Bronchial epithelial cell (primary cell): ENCODE measurements around the gene ADGRG3. TPM values are rescaled to one million over a fixed set of nuclear protein-coding genes. Genes with fewer than 3 reads are reported as not detected.
A peak's percentile ranks its signal among the peaks of the same experiment; 100 is the strongest.

Experiments used
- DNase-seq: peaks from one replicate; pipeline ENCODE4 v3.0.0-alpha.2; 2010; ENCODE audit warnings: low read depth
- FAIRE-seq: peaks from 2 replicates; lab custom pipeline; 2011; peaks lifted over from hg19 to GRCh38; lab: Jason Lieb, UNC
- H3K27me3 ChIP-seq: 2 replicates; pipeline ENCODE4 v1.5.1; 2011; ENCODE audit warnings: low read length; ENCODE audit not compliant: control insufficient read depth, insufficient read depth
- H3K36me3 ChIP-seq: 2 replicates; pipeline ENCODE4 v1.5.1; 2011; ENCODE audit warnings: low read length; ENCODE audit not compliant: control insufficient read depth, insufficient read depth
- H3K4me3 ChIP-seq: 2 replicates; pipeline ENCODE4 v1.5.1; 2011; ENCODE audit warnings: mild to moderate bottlenecking, low read depth, low read length, control low read depth
- total RNA-seq: library from RNA; depleted of rRNA; stranded (reverse); fragments of >200 nt; gene quantifications from 2 replicates; pipeline ENCODE4 v1.2.1, GENCODE V29; 2014
- TF ChIP-seq, protein P1 (sequence below): IDR thresholded peaks from 2 replicates; pipeline ENCODE4 v1.5.1; 2011; ENCODE audit warnings: mild to moderate bottlenecking, moderate library complexity, low read length, control low read depth, inconsistent platforms; ENCODE audit not compliant: insufficient read depth, severe bottlenecking

The ADGRG3 gene
- total RNA-seq, 1 donor from 2014 or later, result not detected

DNA sequence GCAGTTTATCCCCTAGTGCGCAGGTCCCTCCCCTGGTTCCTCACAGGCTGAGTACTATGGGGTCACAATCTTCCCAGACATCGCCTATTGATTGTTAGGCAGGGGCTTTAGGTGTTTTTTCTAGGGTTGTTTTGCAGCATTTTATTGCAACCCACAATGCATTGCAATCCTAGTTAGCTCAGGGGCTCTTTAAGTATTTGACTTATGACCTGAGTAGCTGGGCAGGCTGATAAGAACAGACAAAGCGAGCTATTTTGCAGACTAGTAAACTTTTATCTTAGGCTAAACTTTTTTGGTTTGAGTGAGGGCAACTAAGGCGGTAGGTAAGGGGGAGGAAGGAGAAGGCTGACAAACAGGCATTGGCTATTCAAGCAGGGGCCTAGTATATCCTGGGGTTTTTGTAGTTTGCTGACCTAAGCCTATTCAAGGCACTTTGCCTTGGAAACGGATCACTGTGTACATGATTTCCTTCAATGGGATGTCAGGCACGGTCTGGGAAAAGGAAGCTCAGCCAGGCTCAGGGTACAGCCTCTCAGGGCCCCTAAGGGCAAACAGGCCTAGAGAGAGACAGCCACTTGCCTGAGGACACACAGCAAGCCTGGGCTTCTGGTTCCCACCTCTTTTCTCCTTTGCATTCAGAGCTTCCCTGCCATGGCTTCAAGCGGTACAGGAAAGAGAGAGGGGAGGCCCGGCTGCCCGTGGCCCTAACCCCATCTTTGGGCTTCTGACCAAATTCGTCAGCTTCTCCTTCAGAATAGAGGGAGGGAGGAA, 32.9 kb downstream of the ADGRG3 start:
- DNase-seq (no peak), FAIRE-seq (no peak)
- Histone ChIP-seq H3K4me3 (no peak overlapping the region), H3K36me3 (no peaks in the 10 kb centered on the region), H3K27me3 (peaks cover 5% of the 10 kb centered on the region)
- TF ChIP-seq, protein P1, sequence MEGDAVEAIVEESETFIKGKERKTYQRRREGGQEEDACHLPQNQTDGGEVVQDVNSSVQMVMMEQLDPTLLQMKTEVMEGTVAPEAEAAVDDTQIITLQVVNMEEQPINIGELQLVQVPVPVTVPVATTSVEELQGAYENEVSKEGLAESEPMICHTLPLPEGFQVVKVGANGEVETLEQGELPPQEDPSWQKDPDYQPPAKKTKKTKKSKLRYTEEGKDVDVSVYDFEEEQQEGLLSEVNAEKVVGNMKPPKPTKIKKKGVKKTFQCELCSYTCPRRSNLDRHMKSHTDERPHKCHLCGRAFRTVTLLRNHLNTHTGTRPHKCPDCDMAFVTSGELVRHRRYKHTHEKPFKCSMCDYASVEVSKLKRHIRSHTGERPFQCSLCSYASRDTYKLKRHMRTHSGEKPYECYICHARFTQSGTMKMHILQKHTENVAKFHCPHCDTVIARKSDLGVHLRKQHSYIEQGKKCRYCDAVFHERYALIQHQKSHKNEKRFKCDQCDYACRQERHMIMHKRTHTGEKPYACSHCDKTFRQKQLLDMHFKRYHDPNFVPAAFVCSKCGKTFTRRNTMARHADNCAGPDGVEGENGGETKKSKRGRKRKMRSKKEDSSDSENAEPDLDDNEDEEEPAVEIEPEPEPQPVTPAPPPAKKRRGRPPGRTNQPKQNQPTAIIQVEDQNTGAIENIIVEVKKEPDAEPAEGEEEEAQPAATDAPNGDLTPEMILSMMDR, result no peak

DNA sequence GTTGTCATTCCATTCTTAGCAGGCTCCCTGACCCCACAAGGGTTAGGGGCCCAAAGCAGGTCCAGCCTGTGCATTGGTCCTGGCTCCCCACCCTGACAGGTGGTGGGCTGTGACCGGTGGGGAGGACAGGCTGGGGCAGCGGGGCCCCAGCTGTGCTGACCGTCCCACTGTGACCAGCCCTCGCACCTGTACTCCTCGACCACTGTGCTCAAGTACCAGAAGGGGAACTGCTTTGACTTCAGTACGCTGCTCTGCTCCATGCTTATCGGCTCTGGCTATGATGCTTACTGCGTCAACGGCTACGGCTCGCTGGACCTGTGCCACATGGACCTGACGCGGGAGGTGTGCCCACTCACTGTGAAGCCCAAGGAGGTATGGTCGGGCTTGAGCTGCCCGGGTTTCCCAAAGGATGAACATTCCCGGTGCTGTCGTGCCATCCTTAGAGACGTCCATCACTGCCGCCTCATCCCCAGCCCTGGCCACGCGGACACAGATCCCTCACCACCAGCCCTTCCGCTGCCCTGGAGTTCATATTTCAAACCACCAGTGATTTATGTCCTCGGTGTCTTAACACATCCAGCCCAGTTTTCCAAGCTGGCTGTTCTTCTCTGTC, 33.8 kb downstream of the ADGRG3 start:
- H3K27me3 ChIP-seq, result peaks cover 5% of the 10 kb centered on the region
- no peak for DNase-seq
- H3K36me3 ChIP-seq, result no peaks in the 10 kb centered on the region
- TF ChIP-seq, protein P1, result no peak
- peak; percentile 40 for FAIRE-seq
- H3K4me3 ChIP-seq, result no peak overlapping the region

DNA sequence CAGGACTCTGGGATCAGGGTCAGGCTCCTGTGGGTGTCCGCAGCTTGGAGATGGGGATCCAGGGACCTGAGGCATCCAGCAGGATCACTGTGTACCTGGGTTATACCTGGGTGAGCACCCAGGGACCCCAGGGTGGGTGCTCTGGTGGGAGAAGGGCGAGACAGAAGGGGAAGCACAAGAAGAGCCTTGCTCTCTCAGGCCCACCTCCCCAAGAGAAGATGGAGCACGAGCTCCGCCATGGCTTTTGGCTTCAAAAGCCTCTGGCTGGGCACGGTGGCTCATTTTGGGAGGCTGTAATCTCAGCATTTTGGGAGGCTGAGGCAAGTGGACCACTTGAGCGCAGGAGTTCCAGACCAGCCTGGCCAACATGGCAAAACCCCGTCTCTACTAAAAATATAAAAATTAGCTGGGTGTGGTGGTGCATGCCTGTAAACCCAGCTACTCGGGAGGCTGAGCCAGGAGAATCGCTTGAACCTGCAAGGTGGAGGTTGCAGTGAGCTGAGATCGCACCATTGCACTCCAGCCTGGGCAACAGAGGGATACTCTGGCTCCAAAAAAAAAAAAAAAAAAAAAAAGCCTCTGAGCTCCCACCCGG, 35.4 kb downstream of the ADGRG3 start:
- TF ChIP-seq, protein P1, result no peak
- H3K36me3 ChIP-seq, result no peaks in the 10 kb centered on the region
- H3K27me3 ChIP-seq, result peaks cover 5% of the 10 kb centered on the region
- no peak for FAIRE-seq
- no peak overlapping the region for H3K4me3 ChIP-seq
- DNase-seq, result no peak

DNA sequence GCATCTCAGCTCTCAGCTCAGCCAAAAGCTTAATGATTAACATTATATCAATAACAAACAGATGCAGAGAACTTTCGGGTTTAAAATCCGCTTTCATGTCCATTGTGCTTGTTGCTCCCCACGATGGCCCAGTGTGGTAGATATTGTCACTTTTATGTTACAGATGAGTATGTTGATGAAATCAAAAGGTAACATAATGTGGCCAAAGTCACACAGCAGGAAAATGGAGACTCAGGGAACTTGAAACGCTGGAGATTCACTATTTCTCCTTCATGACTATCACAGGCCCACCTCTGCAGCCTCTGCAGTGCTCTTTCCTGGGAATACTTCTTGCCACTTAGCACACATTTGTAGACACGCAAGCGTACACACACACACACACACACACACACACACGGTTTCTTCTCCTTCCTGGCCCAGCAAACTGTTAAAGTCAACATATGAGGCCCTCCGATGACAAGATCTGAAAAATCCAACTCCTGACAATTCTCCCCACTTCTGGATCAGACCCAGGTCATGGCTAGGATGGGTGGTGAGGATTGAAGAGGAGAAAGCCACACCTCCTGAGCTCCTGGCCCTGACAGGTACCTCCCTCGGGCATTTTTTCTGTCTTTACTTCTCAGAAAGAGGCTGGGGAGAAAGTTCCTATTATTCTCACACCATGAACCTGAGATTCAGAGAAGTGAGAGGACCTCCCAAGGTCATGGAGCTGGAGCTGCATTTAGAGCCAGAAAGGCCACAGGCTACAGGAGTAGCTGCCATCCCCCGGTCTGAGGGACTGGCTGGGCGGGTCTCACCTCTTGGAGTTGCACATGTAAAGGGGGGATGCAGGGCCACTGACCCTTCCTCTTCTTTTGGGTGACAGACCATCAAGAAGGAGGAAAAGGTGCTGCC, 36.2 kb downstream of the ADGRG3 start:
- no peaks in the 10 kb centered on the region for H3K36me3 ChIP-seq
- H3K4me3 ChIP-seq, result no peak overlapping the region
- no peak for DNase-seq
- peak; percentile 7 for FAIRE-seq
- TF ChIP-seq, protein P1, result no peak
- H3K27me3 ChIP-seq, result peaks cover 5% of the 10 kb centered on the region

DNA sequence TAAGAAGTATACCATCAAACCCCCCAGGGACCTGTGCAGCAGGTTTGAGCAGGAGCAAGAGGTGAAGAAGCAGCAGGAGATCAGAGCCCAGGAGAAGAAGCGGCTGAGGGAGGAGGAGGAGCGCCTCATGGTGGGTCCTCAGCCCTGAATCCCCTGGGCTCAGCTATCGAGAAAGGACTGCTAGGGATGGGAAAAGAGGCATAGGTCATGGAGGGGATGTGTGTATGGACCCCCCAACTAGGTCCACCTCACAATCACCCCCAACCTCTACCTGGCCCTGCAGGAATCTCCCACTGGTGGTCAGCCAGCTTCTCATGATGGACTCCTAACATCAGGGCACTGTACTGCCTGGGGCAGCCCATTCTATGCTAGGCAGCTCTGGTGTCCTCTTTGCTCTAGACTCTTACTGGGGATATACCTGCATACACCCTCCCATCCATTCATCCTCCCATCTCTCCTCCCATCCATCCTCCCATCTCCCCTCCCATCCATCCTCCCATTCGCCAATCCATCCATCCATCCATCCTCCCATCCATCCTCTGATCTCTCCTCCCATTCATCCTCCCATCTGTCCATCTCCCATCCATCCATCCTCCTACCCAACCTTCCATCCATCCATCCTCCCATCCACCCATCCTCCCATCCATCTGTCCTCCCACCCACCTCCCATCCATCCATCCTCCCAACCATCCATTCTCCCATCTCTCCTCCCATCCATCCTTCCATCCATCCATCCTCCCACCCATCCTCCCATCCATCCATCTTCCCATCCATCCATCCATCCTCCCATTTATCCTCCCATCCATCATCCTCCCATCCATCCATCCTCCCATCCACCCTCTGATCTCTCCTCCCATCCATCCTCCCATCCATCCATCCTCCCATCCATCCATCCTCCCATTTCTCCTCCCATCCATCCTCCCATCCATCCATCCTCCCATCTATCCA, 37.1 kb downstream of the ADGRG3 start:
- TF ChIP-seq, protein P1, result no peak

More for the DNA sequence above, 37.1 kb downstream of the ADGRG3 start:
- FAIRE-seq (no peak), DNase-seq (no peak)
- Histone ChIP-seq H3K36me3 (no peaks in the 10 kb centered on the region), H3K4me3 (no peak overlapping the region), H3K27me3 (peaks cover 5% of the 10 kb centered on the region)
